ENCODE results near the gene CRELD1. TPM values are rescaled to one million over a fixed set of nuclear protein-coding genes. Genes with fewer than 3 reads are reported as not detected.

The CRELD1 gene
- total and polyA plus RNA-seq, 2 of the 13 experiments (the other 11 are each of a cell fraction or from before 2014, with no cell fraction given) = 27.1 to 61.9 TPM

DNA sequence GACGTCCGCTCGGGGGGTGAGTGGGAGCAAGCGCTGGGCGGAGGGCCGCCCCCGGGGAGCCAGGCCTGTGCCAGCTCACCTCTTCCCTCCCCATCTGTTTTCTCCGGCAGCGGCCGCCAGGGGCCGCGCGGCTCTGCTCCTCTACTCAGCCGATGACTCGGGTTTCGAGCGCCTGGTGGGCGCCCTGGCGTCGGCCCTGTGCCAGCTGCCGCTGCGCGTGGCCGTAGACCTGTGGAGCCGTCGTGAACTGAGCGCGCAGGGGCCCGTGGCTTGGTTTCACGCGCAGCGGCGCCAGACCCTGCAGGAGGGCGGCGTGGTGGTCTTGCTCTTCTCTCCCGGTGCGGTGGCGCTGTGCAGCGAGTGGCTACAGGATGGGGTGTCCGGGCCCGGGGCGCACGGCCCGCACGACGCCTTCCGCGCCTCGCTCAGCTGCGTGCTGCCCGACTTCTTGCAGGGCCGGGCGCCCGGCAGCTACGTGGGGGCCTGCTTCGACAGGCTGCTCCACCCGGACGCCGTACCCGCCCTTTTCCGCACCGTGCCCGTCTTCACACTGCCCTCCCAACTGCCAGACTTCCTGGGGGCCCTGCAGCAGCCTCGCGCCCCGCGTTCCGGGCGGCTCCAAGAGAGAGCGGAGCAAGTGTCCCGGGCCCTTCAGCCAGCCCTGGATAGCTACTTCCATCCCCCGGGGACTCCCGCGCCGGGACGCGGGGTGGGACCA, 632 bp upstream of the CRELD1 start (continued):
- no peak for TF ChIP-seq ZBTB1 (CRISPR knock-in tag; IDR thresholded peaks at IDR 0.05; ENCODE audit: borderline replicate concordance)
- TF ChIP-seq DNMT1 (CRISPR knock-in tag; IDR thresholded peaks at IDR 0.05) = no peak
- TF ChIP-seq RXRA (CRISPR knock-in tag; IDR thresholded peaks at IDR 0.05) = peak; percentile 54; the same call in 1 of the 2 replicates
- TF ChIP-seq RBM39 (IDR thresholded peaks at IDR 0.05; ENCODE audit: low read depth, low read length, poor library complexity, severe bottlenecking) = no peak
- no peak for TF ChIP-seq ZNF550 (CRISPR knock-in tag; IDR thresholded peaks at IDR 0.05; ENCODE audit: borderline replicate concordance)
- TF ChIP-seq MEIS2 (CRISPR knock-in tag; IDR thresholded peaks at IDR 0.05) = peak; percentile 16; the same call in 1 of the 2 replicates
- TF ChIP-seq XRCC5 (optimal IDR thresholded peaks at IDR 0.05; ENCODE audit: low read length) = peak; percentile 90
- peak; percentile 25 for TF ChIP-seq TAF15 (IDR thresholded peaks at IDR 0.05; ENCODE audit: low read depth, low read length, poor library complexity, severe bottlenecking)
- no peak for TF ChIP-seq THYN1 (CRISPR knock-in tag; IDR thresholded peaks at IDR 0.05; ENCODE audit: borderline replicate concordance, low read depth)
- TF ChIP-seq ZNF547 (CRISPR knock-in tag; IDR thresholded peaks at IDR 0.05) = no peak
- no peak for TF ChIP-seq ZNF891 (CRISPR knock-in tag; IDR thresholded peaks at IDR 0.05)
- peak; percentile 36; the same call in 1 of the 2 replicates for TF ChIP-seq ZNF12 (CRISPR knock-in tag; IDR thresholded peaks at IDR 0.05)
- no peak for TF ChIP-seq GZF1 (CRISPR knock-in tag; IDR thresholded peaks at IDR 0.05)
- TF ChIP-seq ZNF24 (IDR thresholded peaks at IDR 0.05) = no peak
- TF ChIP-seq NFIB (CRISPR knock-in tag; IDR thresholded peaks at IDR 0.05; ENCODE audit: borderline replicate concordance) = no peak
- no peak for TF ChIP-seq ATF7 (IDR thresholded peaks at IDR 0.05)
- TF ChIP-seq ATF7 (CRISPR knock-in tag; IDR thresholded peaks at IDR 0.05) = no peak
- TF ChIP-seq, protein P1, sequence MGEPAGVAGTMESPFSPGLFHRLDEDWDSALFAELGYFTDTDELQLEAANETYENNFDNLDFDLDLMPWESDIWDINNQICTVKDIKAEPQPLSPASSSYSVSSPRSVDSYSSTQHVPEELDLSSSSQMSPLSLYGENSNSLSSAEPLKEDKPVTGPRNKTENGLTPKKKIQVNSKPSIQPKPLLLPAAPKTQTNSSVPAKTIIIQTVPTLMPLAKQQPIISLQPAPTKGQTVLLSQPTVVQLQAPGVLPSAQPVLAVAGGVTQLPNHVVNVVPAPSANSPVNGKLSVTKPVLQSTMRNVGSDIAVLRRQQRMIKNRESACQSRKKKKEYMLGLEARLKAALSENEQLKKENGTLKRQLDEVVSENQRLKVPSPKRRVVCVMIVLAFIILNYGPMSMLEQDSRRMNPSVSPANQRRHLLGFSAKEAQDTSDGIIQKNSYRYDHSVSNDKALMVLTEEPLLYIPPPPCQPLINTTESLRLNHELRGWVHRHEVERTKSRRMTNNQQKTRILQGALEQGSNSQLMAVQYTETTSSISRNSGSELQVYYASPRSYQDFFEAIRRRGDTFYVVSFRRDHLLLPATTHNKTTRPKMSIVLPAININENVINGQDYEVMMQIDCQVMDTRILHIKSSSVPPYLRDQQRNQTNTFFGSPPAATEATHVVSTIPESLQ (CRISPR knock-in tag; conservative IDR thresholded peaks at IDR 0.05) = no peak
- TF ChIP-seq, protein P2, sequence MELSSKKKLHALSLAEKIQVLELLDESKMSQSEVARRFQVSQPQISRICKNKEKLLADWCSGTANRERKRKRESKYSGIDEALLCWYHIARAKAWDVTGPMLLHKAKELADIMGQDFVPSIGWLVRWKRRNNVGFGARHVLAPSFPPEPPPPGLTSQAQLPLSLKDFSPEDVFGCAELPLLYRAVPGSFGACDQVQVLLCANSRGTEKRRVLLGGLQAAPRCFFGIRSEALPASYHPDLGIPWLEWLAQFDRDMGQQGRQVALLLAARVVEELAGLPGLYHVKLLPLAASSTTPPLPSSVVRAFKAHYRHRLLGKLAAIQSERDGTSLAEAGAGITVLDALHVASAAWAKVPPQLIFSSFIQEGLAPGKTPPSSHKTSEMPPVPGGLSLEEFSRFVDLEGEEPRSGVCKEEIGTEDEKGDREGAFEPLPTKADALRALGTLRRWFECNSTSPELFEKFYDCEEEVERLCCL (CRISPR knock-in tag; IDR thresholded peaks at IDR 0.05; ENCODE audit: borderline replicate concordance) = no peak
- TF ChIP-seq FIP1L1 (IDR thresholded peaks at IDR 0.05; ENCODE audit: borderline replicate concordance, insufficient read depth, low read depth, low read length) = no peak
- TF ChIP-seq, protein P3, sequence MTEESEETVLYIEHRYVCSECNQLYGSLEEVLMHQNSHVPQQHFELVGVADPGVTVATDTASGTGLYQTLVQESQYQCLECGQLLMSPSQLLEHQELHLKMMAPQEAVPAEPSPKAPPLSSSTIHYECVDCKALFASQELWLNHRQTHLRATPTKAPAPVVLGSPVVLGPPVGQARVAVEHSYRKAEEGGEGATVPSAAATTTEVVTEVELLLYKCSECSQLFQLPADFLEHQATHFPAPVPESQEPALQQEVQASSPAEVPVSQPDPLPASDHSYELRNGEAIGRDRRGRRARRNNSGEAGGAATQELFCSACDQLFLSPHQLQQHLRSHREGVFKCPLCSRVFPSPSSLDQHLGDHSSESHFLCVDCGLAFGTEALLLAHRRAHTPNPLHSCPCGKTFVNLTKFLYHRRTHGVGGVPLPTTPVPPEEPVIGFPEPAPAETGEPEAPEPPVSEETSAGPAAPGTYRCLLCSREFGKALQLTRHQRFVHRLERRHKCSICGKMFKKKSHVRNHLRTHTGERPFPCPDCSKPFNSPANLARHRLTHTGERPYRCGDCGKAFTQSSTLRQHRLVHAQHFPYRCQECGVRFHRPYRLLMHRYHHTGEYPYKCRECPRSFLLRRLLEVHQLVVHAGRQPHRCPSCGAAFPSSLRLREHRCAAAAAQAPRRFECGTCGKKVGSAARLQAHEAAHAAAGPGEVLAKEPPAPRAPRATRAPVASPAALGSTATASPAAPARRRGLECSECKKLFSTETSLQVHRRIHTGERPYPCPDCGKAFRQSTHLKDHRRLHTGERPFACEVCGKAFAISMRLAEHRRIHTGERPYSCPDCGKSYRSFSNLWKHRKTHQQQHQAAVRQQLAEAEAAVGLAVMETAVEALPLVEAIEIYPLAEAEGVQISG (CRISPR knock-in tag; IDR thresholded peaks at IDR 0.05) = peak; percentile 59
- no peak for TF ChIP-seq TRIM24 (CRISPR knock-in tag; IDR thresholded peaks at IDR 0.05)
- peak; percentile 78; the same call in 1 of the 2 replicates for TF ChIP-seq ZNF484 (CRISPR knock-in tag; IDR thresholded peaks at IDR 0.05; ENCODE audit: borderline replicate concordance, low read depth)
- no peak for TF ChIP-seq CREB1 (IDR thresholded peaks at IDR 0.05)
- TF ChIP-seq CREB1 (CRISPR knock-in tag; IDR thresholded peaks at IDR 0.05) = no peak
- no peak for TF ChIP-seq NAIF1 (CRISPR knock-in tag; IDR thresholded peaks at IDR 0.05; ENCODE audit: borderline replicate concordance)
